HuH-7.5 (cell line): ENCODE results near the gene LAMP5.

ENCODE experiments used
- DNase-seq: peaks from one replicate; pipeline ENCODE4 v3.0.0; 2011; ENCODE audit warnings: low spot score

The LAMP5 gene

GRCh38 chr20:9514461-9515213 lies at the start of gene LAMP5:
LAMP5 (plus strand) TSS chr20:9514590; CDS start chr20:9514853, 263 bp downstream.
- peak; percentile 65 for DNase-seq

- peak; percentile 14 for DNase-seq
Observed at GRCh38 chr20:9467995-9468394, 46.4 kb upstream of the LAMP5 start.

- DNase-seq = no peak
Observed at GRCh38 chr20:9474835-9475415, 39.5 kb upstream of the LAMP5 start.

- no peak for DNase-seq
Observed at GRCh38 chr20:9475456-9475855, 38.9 kb upstream of the LAMP5 start.

- no peak for DNase-seq
Observed at GRCh38 chr20:9476174-9476573, 38.2 kb upstream of the LAMP5 start.

- DNase-seq = no peak
Observed at GRCh38 chr20:9476637-9477036, 37.8 kb upstream of the LAMP5 start.

- no peak for DNase-seq
Observed at GRCh38 chr20:9478771-9479170, 35.6 kb upstream of the LAMP5 start.

GRCh38 chr20:9480066-9480465 lies 34.3 kb upstream of the LAMP5 start:
- no peak for DNase-seq

GRCh38 chr20:9482180-9482579 lies 32.2 kb upstream of the LAMP5 start:
- DNase-seq = no peak

- DNase-seq = no peak
Observed at GRCh38 chr20:9483131-9483530, 31.3 kb upstream of the LAMP5 start.

GRCh38 chr20:9485614-9486340 lies 28.6 kb upstream of the LAMP5 start:
- no peak for DNase-seq

GRCh38 chr20:9487231-9487630 lies 27.2 kb upstream of the LAMP5 start:
- no peak for DNase-seq

GRCh38 chr20:9488063-9488462 lies 26.3 kb upstream of the LAMP5 start:
- no peak for DNase-seq

GRCh38 chr20:9490161-9490560 lies 24.2 kb upstream of the LAMP5 start:
- DNase-seq = no peak

- DNase-seq = no peak
Observed at GRCh38 chr20:9490631-9491030, 23.8 kb upstream of the LAMP5 start.

- DNase-seq = no peak
Observed at GRCh38 chr20:9491324-9491723, 23.1 kb upstream of the LAMP5 start.

- DNase-seq = no peak
Observed at GRCh38 chr20:9492067-9492466, 22.3 kb upstream of the LAMP5 start.

GRCh38 chr20:9493803-9494202 lies 20.6 kb upstream of the LAMP5 start:
- DNase-seq = no peak

- DNase-seq = no peak
Observed at GRCh38 chr20:9495701-9496100, 18.7 kb upstream of the LAMP5 start.

GRCh38 chr20:9496155-9496554 lies 18.2 kb upstream of the LAMP5 start:
- DNase-seq = no peak

GRCh38 chr20:9498322-9498721 lies 16.1 kb upstream of the LAMP5 start:
- DNase-seq = no peak

GRCh38 chr20:9499126-9499899 lies 15.1 kb upstream of the LAMP5 start:
- DNase-seq = no peak
